Right atrium auricular region (tissue), 2 donors: ENCODE data around the gene RAB15. TPM values are rescaled to one million over a fixed set of nuclear protein-coding genes. Genes with fewer than 3 reads are reported as not detected.

Experiments used
- DNase-seq: peaks from one replicate; pipeline ENCODE4 v3.0.0-alpha.2; 2019; ENCODE audit warnings: low spot score
- H3K27ac ChIP-seq, 2 donors: fragments of 200-600 bp; sonication (generic); 1 replicate in 1 of 2; 2 replicates in 1 of 2; pipeline ENCODE4 v1.5.1; 2016 to 2019
- H3K27me3 ChIP-seq, 2 donors: fragments of 200-600 bp; sonication (generic); one replicate each; pipeline versions ENCODE4 v1.5.1 to v1.6.0; 2017 to 2019
- H3K36me3 ChIP-seq: fragments of 200-600 bp; sonication (generic); one replicate; pipeline ENCODE4 v1.5.1; 2016
- H3K4me1 ChIP-seq, 2 donors: fragments of 200-600 bp; sonication (generic); one replicate each; pipeline versions ENCODE4 v1.5.1 to v1.6.0; 2017 to 2019
- H3K4me3 ChIP-seq, 2 donors: fragments of 200-600 bp; sonication (generic); 1 replicate in 1 of 2; 2 replicates in 1 of 2; pipeline ENCODE4 v1.5.1; 2017 to 2019; ENCODE audit warnings: mild to moderate bottlenecking in 1 of 2, moderate library complexity in 1 of 2
- H3K9me3 ChIP-seq, 2 donors: fragments of 200-600 bp; sonication (generic); one replicate each; pipeline ENCODE4 v1.5.1; 2019
- total RNA-seq, 2 donors: library from RNA; depleted of rRNA; stranded (reverse); fragments of >200 nt; gene quantifications; one replicate each; pipeline ENCODE4 v1.1.0, GENCODE V29; 2016
- TF ChIP-seq, protein P1 (sequence below), 2 donors: fragments of 200-600 bp; sonication (generic); IDR thresholded peaks; one replicate each; pipeline ENCODE4 v1.5.1; 2019; ENCODE audit warnings: antibody characterized with exemption in 2 of 2

RAB15 gene
- total RNA-seq, 2 donors from 2014 or later, result 9.8 to 69.0 TPM

GRCh38 chr14:64987438-64987767 lies 15.3 kb upstream of the RAB15 start:
- TF ChIP-seq, protein P1, sequence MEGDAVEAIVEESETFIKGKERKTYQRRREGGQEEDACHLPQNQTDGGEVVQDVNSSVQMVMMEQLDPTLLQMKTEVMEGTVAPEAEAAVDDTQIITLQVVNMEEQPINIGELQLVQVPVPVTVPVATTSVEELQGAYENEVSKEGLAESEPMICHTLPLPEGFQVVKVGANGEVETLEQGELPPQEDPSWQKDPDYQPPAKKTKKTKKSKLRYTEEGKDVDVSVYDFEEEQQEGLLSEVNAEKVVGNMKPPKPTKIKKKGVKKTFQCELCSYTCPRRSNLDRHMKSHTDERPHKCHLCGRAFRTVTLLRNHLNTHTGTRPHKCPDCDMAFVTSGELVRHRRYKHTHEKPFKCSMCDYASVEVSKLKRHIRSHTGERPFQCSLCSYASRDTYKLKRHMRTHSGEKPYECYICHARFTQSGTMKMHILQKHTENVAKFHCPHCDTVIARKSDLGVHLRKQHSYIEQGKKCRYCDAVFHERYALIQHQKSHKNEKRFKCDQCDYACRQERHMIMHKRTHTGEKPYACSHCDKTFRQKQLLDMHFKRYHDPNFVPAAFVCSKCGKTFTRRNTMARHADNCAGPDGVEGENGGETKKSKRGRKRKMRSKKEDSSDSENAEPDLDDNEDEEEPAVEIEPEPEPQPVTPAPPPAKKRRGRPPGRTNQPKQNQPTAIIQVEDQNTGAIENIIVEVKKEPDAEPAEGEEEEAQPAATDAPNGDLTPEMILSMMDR (IDR thresholded peaks at IDR 0.05), result no peak
- Histone ChIP-seq H3K4me1 (peaks cover 0 to 18% of the 10 kb centered on the region in 2 donors), H3K36me3 (no peaks in the 10 kb centered on the region), H3K9me3 (no peaks in the 10 kb centered on the region), H3K27ac (peak overlapping the region; percentile 88 to 89), H3K4me3 (peak overlapping the region; percentile 49 to 88), H3K27me3 (no peaks in the 10 kb centered on the region)
- no peak for DNase-seq

DNA sequence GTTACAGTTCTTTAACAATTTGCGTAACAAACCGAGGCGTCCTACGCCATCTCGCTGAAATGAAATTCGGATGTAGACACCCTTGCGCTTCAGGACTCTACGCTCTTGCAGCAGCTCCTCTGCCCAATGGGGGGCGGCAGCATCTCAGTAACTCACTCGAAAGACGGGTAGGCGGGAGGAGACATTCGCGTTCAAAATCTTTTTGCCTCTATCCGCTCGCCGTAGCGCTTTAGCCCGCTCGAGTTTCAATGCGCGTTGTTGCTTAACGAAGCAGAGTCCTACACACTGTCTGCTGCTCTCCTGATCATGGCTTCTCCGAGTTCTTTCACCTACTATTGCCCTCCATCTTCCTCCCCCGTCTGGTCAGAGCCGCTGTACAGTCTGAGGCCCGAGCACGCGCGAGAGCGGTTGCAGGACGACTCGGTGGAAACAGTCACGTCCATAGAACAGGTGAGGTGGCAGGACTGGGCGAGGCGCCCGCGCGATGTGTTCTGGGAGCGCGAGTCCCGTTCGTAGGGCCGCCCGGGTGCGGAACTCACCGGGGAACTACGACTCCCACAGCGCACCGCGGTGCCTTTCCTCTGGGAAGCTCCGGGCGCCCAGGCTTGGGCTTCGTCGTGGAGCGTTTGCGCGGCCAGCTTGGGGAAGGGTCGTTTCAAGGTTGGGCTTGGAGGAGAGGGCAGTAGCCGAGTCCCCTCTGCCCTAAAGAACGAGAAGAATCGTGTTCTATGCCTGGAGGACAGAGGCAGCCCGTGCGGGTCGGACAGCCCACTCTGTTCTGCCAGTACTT lies 14.7 kb upstream of the RAB15 start, which contains the start of gene FNTB:
TSS of gene FNTB (plus strand) at position 248 of the 790 bp plus-strand sequence. CDS start at position 307, 59 bp downstream.
- Histone ChIP-seq H3K36me3 (no peaks in the 10 kb centered on the region), H3K27me3 (no peaks in the 10 kb centered on the region), H3K27ac (peak within 1 kb of the TSS; percentile 88 to 89), H3K4me3 (peak within 1 kb of the TSS; percentile 49 to 88), H3K9me3 (no peaks in the 10 kb centered on the region), H3K4me1 (peaks cover 0 to 18% of the 10 kb centered on the region in 2 donors)
- TF ChIP-seq, protein P1 (IDR thresholded peaks at IDR 0.05), result peak; percentile 79 to 84
- peak; percentile 95 for DNase-seq

DNA sequence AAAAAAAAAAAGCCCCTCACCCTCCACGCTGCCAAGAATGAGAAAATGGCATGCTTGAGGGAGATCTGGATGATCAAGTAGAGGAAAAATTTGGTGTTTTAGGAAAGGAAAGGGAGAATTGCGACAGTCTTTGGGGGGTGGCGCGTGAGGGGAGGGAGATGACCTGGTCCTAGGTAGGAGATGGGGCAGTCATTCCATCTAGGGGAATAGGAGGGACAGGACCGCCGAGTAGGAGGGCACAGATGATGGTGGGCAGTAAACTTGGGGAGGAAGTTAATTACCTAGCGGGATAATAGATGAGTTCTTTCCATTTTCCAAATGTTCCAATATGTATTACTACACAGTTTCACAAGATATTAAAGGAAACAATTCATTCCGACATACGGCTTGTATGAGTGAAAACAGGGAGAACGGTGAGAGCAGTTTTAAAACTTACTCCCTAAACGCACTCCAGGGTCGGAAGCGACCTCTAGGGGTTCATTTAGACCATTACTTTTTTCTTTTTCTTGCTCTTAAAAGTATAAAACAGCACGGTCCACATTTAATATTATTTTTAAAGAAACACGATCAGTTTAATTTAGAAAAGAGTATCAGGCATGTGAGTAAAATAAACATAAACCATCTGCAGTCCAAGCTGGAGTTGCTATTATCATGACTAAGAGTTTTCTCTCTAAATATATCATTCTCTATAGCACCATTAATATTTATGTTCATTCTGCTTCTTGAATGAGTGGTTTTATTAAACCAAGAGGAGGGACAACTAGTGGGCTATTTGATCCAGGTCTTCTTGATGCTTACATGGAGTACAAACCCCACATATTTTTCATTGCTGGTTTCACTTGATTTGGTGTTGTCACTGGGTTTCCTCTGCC lies 11.5 kb upstream of the RAB15 start:
- TF ChIP-seq, protein P1 (IDR thresholded peaks at IDR 0.05), result peak; percentile 42 to 86
- no peak overlapping the region for H3K27ac ChIP-seq
- H3K36me3 ChIP-seq, result no peaks in the 10 kb centered on the region
- DNase-seq, result no peak
- H3K4me3 ChIP-seq, result peak overlapping the region in 1 of 2 donors; percentile 14
- H3K27me3 ChIP-seq, result no peaks in the 10 kb centered on the region
- no peaks in the 10 kb centered on the region for H3K9me3 ChIP-seq
- H3K4me1 ChIP-seq, result peaks cover 0 to 18% of the 10 kb centered on the region in 2 donors

GRCh38 chr14:64979336-64980074 lies 7.4 kb upstream of the RAB15 start:
- H3K27me3 ChIP-seq, result no peaks in the 10 kb centered on the region
- no peaks in the 10 kb centered on the region for H3K4me1 ChIP-seq
- no peaks in the 10 kb centered on the region for H3K9me3 ChIP-seq
- no peak for DNase-seq
- no peaks in the 10 kb centered on the region for H3K36me3 ChIP-seq
- no peak overlapping the region for H3K27ac ChIP-seq
- TF ChIP-seq, protein P1 (IDR thresholded peaks at IDR 0.05), result no peak
- H3K4me3 ChIP-seq, result no peak overlapping the region

DNA sequence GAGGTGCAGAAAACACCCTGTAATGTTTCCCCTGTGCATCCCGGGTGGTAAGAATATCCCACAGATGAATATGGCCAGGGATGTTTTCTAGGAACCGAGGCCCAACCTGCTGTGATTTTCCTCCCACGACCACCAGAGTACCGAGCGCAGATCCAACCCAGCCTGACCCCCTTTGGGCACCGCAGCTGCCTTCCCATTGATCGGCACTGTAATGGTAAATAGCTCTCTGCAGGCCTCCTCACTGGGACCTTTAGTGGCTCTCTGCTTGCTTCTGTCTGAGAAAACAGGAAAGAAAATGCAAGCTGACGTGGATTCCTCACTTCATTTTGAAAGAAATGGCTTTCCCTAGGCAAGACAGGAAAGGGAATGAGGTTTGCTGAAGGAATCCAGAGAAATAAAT lies 2.4 kb upstream of the RAB15 start:
- H3K27me3 ChIP-seq, result no peaks in the 10 kb centered on the region
- no peak overlapping the region for H3K4me3 ChIP-seq
- H3K27ac ChIP-seq, result no peak overlapping the region
- peaks cover 0 to 20% of the 10 kb centered on the region in 2 donors for H3K4me1 ChIP-seq
- no peak for DNase-seq
- H3K36me3 ChIP-seq, result no peaks in the 10 kb centered on the region
- no peaks in the 10 kb centered on the region for H3K9me3 ChIP-seq
- TF ChIP-seq, protein P1 (IDR thresholded peaks at IDR 0.05), result no peak
